Fibroblast of skin of abdomen (primary cell): ENCODE data around the gene CFH.
"Not testable (repeated sequence)": the region's sequence is repeated elsewhere in the genome, so short reads cannot be mapped to it uniquely, and the experiment has no call there.

Experiments used
- DNase-seq: peaks from one replicate; pipeline ENCODE4 v3.0.0-alpha.2; 2013

CFH gene

GRCh38 chr1:196669051-196669450 lies 17.2 kb downstream of the CFH start:
- DNase-seq = no peak

GRCh38 chr1:196669693-196670092 lies 17.9 kb downstream of the CFH start:
- DNase-seq = no peak

DNA sequence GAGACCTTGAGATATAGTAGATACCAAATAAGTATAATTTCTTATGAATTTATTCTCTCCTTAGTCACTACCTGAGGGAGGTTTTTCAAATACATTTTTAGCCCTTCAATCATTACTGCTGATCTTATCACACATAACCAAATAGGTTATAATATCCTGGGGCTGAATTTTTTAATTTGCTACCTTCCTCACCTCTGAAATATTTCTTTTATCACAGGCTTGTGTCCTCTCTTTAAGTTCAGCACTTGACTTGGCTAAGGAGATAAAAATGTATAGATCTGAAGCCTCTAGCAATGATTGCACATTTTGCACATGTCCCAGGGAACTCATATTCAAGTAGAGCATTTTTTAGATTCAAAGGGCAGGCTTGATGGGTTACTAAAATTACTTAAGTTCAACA lies 23.1 kb downstream of the CFH start:
- DNase-seq = no peak

DNA sequence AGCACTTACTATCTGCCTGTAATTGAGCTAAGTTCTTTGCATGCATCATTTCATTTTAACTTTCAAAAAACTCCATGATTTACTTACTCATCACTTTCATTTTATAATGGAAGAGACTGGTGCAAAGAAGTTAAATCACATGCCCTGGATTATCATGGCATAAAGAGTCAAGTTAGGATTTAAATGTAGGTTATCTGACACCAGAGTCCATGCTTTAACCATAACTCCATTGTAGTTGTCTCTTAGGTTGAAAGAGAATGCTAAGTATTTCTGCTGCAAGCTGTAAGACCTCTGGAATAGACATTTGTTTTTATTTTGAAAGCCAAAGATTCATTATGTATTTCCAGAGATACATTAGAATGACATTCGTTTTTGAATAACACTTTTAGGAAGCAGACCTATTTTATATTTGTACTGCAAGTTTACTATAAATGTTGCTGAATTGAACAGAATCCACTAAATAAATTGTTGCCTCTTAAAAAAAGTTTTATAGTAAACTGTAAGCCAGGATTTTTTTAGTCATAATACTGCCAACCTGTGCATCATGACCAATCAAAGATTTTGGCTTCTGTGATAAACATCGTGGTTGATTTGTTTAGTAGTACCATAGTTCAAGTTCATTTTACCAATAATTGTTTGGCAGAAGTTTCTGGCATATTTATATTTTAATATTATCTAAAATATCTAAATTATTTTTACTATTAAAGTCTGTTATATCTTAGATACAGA lies 26.1 kb downstream of the CFH start:
- DNase-seq = peak; percentile 23

GRCh38 chr1:196678510-196678884 lies 26.7 kb downstream of the CFH start:
- DNase-seq = peak; percentile 78

- peak; percentile 50 for DNase-seq
Measured at GRCh38 chr1:196680107-196680506, 28.3 kb downstream of the CFH start.

GRCh38 chr1:196684476-196684875 lies 32.6 kb downstream of the CFH start:
- no peak for DNase-seq

- no peak for DNase-seq
Measured at GRCh38 chr1:196685506-196685905, 33.7 kb downstream of the CFH start.

DNA sequence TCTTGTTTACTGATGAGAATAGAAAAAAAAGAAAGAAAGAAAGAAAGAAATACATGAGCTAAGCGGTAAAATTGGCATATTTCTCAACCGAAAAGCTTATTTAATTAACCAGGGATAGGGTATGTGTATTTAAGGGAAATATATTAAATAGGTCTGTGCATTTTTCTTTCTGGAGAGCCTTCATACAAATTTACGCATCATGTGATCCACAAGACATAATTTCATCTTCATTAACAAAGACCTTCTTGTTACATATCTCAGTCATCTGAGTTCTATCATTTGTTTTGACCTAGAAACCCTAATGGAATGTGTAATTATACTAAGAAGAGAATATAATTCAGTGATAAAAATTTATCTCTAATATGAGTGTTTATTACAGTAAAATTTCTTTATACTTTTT lies 37.2 kb downstream of the CFH start:
- no peak for DNase-seq

DNA sequence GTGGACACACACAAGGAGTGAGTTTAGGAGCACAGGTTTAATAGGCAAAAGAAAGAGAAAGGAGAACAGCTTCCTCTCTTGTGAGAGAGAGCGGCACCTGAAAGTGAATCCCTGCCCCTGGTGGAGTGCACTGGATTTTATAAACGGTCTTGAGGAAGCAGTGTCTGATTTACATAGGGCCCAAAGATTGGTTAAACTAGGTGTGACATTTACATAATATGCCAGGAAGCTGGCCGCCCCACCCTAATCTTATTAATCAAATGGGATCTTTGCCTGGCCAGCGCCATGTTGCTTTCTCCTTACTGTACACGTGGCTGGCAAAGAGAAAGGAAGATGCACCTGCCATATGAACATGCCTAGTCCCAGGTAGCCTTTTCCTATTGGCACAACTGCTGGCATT lies 38.7 kb downstream of the CFH start:
- DNase-seq = no peak

DNA sequence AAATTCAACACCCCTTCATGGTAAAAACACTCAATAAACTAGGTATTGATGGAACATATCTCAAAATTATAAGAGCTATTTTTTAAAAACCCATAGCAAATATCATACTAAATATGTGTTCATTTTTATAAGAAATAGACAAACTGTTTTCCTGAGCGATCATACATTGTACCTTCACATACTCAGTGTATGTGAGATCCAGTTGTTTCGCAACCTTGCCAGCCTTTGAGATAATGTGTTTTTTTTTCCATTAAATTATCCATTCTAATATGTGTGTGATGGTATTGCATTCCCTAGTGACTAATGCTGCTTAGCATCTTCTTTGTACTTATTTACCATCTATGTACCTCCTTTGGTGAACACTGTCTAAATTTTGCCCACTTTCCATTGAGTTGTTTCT lies 47.1 kb downstream of the CFH start:
- no peak for DNase-seq

DNA sequence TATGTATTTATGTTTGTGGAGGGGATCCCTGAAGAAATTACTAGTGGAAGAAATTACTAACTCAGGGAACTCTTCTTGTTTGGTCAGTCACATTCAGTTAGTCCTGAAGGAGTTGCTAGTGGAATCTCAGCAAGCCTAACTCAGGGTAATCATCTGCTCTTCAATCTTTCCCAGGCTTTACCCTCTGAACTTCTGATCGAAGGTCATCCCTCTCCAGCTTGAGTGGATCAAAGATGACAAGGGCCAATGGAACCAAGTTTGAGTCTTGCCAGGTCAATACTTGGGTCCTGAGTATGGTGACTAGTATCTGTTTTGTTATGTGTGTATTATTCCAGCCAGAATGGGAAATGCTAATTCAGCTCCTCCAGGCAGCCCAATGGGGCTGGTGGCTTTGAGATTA lies 49.3 kb downstream of the CFH start:
- no peak for DNase-seq

- not testable (repeated sequence) for DNase-seq
Measured at GRCh38 chr1:196709892-196710291, 58.0 kb downstream of the CFH start.

GRCh38 chr1:196717868-196718267 lies 66.0 kb downstream of the CFH start:
- no peak for DNase-seq

- no peak for DNase-seq
Measured at GRCh38 chr1:196723325-196724185, 71.7 kb downstream of the CFH start.

DNA sequence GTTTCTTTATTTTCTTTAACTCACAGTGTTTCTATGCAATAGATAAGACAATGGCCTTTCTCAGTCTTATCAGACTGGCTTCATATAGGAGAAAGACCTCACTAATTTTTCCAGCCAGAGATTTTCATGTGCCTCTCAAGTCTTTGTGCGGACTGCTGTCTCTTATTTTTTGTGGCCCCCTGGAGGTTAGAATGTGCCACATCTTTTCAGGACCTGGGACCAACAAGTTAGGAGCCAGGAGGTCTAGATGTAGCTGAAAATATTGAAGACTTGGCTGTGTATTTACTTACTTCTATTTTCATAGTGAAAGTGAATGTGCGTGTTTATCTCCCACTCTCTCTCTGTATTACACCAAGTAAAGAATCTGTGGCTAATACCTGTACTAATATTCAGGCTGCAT lies 80.7 kb downstream of the CFH start:
- DNase-seq = no peak

DNA sequence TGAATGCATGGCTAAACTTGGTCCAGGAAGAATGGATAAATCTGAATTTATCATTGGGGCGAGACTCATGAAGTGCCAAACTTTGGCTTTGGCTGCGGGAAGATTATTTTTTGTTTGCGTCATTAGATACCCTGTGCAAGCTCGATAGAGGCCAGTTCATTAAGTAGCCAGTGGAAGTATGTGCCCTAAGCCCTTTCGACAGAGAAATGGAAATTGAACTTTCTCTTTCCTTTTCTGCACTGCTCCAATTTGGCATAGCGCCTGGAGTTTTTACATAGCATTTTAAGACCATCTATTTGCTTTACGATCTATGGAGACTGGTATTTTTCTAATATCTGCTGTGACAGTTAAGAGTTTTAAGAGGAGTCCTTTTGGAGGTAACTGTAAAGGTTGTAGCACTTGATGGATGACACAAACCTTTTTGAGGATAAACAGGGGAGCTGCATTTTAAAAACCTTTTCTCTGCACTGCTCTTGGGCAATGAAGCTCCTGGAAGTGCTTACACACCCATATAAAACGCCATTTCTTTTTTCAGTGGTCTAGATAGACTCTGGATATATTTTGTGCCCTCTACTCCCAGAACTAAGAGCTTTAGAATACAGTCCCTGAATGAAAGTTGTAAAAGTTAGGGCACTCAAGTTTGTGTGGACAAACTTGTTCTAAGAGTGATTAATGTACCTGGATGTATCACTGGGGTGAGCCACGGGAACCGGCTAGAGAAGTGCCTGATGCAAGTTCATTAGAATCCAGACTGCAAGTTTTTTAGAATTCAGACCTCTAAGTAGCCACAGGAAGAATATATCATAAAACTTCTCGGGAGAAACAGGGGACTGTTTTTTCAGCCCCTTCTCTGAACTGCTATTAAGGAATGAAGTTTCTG lies 81.5 kb downstream of the CFH start:
- DNase-seq = no peak

- no peak for DNase-seq
Measured at GRCh38 chr1:196734006-196734405, 82.2 kb downstream of the CFH start.

GRCh38 chr1:196734460-196734859 lies 82.6 kb downstream of the CFH start:
- DNase-seq = no peak

GRCh38 chr1:196738730-196739129 lies 86.9 kb downstream of the CFH start:
- DNase-seq = no peak

GRCh38 chr1:196743244-196743643 lies 91.4 kb downstream of the CFH start:
- DNase-seq = peak; percentile 9

GRCh38 chr1:196765019-196765740 lies 113.3 kb downstream of the CFH start:
- not testable (repeated sequence) for DNase-seq
